ENCODE data around the gene TXNDC2.

DNA sequence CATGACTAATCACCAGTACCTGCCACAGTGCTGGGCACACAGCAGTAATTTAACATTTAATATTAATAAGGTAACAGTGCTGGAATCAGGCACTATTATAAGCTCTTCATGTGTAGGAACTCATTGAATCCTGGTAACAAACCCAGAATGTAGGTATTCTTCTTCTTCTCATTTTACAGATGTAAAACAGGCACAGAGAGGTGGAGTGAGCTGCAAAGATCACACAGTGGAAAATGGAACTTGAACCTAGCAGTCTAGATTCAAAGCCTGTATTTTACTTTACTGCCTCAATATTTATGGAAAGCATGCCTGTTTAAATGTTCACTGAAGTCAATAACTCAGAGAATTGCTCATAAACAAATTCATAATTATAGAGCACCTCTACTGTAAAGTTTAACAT is 24.3 kb downstream of the TXNDC2 start:
- no peak for TF ChIP-seq EZH2 (IDR thresholded peaks at IDR 0.05; ENCODE audit: insufficient read depth, low read length)
- TF ChIP-seq, protein P1, sequence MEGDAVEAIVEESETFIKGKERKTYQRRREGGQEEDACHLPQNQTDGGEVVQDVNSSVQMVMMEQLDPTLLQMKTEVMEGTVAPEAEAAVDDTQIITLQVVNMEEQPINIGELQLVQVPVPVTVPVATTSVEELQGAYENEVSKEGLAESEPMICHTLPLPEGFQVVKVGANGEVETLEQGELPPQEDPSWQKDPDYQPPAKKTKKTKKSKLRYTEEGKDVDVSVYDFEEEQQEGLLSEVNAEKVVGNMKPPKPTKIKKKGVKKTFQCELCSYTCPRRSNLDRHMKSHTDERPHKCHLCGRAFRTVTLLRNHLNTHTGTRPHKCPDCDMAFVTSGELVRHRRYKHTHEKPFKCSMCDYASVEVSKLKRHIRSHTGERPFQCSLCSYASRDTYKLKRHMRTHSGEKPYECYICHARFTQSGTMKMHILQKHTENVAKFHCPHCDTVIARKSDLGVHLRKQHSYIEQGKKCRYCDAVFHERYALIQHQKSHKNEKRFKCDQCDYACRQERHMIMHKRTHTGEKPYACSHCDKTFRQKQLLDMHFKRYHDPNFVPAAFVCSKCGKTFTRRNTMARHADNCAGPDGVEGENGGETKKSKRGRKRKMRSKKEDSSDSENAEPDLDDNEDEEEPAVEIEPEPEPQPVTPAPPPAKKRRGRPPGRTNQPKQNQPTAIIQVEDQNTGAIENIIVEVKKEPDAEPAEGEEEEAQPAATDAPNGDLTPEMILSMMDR (IDR thresholded peaks at IDR 0.05; ENCODE audit: insufficient read depth, low read depth, low read length) = no peak

All from astrocyte (in vitro differentiated cells and primary cell).